HL-60 (cell line): ENCODE measurements around the gene AGO1.
"Not testable (repeated sequence)": the region's sequence is repeated elsewhere in the genome, so short reads cannot be mapped to it uniquely, and the experiment has no call there.

Experiments used
- DNase-seq, 2 experiments: peaks; one replicate each; pipeline ENCODE4 v3.0.0-alpha.2; 2010 to 2020; ENCODE audit warnings: low read depth in 1 of 2, low spot score in 1 of 2
- H3K27ac ChIP-seq: fragments of 250-450 bp; sonication (Bioruptor Pico); replicated peaks from 2 replicates; pipeline ENCODE4 v1.5.1; 2020; ENCODE audit warnings: mild to moderate bottlenecking, moderate library complexity
- H3K27me3 ChIP-seq: fragments of 250-450 bp; sonication (Bioruptor Pico); 2 replicates; pipeline ENCODE4 v1.5.1; 2021; ENCODE audit warnings: mild to moderate bottlenecking, moderate library complexity; ENCODE audit not compliant: insufficient read depth, poor library complexity, severe bottlenecking
- H3K4me3 ChIP-seq: replicated peaks from 2 replicates; pipeline ENCODE4 v1.5.1; 2011; ENCODE audit warnings: mild to moderate bottlenecking, control low read depth, low read length; ENCODE audit not compliant: insufficient read depth
- CTCF ChIP-seq: IDR thresholded peaks from one replicate; pipeline ENCODE4 v1.5.1; 2011; ENCODE audit warnings: low read length, control low read depth, inconsistent platforms; ENCODE audit not compliant: insufficient read depth
- GABPA ChIP-seq: IDR thresholded peaks from 2 replicates; pipeline ENCODE4 v1.6.1; 2012; ENCODE audit warnings: low read depth
- POLR2AphosphoS5 ChIP-seq: IDR thresholded peaks from 2 replicates; pipeline ENCODE4 v1.6.1; 2012; ENCODE audit warnings: low read depth
- REST ChIP-seq: IDR thresholded peaks from 2 replicates; pipeline ENCODE4 v1.6.1; 2012; ENCODE audit warnings: low read depth; ENCODE audit not compliant: insufficient replicate concordance
- SPI1 ChIP-seq: IDR thresholded peaks from 2 replicates; pipeline ENCODE4 v1.6.1; 2012; ENCODE audit warnings: low read depth, mild to moderate bottlenecking, borderline replicate concordance

AGO1 gene

DNA sequence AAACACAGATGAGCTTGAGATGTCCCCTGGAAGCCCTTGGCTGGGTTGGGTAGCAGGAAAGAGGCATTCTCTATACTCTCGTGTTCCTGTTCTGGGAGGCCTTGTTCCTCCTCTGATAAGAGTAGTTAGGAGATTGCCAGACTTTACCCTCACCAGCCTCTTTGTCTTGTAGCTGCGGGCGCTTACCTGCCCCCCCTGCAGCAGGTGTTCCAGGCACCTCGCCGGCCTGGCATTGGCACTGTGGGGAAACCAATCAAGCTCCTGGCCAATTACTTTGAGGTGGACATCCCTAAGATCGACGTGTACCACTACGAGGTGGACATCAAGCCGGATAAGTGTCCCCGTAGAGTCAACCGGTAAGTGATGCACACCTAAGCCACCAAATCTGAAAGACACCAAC, 5.2 kb downstream of the AGO1 start:
- TF ChIP-seq SPI1 (no peak), POLR2AphosphoS5 (no peak), REST (no peak), CTCF (no peak), GABPA (no peak)
- Histone ChIP-seq H3K27ac (no peak overlapping the region; the same call in 1 of the 2 replicates), H3K27me3 (no peaks in the 10 kb centered on the region)

DNA sequence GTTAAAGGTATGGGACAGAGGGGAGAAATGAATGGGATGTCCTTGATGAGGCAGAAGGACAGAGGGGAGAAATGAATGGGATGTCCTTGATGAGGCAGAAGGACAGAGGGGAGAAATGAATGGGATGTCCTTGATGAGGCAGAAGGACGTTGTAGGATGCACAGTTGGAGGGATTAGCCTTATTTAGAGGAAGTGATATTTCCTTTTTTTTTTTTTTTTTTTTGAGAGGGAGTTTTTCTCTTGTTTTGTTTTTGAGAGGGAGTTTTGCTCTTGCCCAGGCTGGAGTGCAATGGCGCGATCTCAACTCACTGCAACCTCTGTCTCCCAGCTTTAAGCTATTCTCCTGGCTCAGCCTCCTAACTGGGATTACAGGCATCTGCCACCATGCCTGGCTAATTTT, 6.0 kb downstream of the AGO1 start:
- H3K27ac ChIP-seq, DNase-seq, H3K27me3 ChIP-seq, H3K4me3 ChIP-seq: not testable (repeated sequence)
- TF ChIP-seq SPI1, result peak; percentile 67; the same call in 1 of the 2 replicates

More for the DNA sequence above, 5.2 kb downstream of the AGO1 start:
- no peak overlapping the region for H3K4me3 ChIP-seq
- peak in 1 of 2 experiments; percentile 12 for DNase-seq

GRCh38 chr1:35893051-35893879, 10.3 kb downstream of the AGO1 start:
- Histone ChIP-seq H3K4me3 (no peak overlapping the region), H3K27me3 (no peaks in the 10 kb centered on the region), H3K27ac (peak overlapping the region; percentile 56)
- no peak for DNase-seq
- TF ChIP-seq CTCF (no peak), REST (no peak), SPI1 (no peak), POLR2AphosphoS5 (no peak), GABPA (no peak)

GRCh38 chr1:35894183-35894582, 11.2 kb downstream of the AGO1 start:
- Histone ChIP-seq H3K27me3 (no peaks in the 10 kb centered on the region), H3K4me3 (no peak overlapping the region), H3K27ac (peak overlapping the region; percentile 56)
- DNase-seq, result peak; percentile 78 to 89
- TF ChIP-seq SPI1, result peak; percentile 43; the same call in 1 of the 2 replicates
- no peak for TF ChIP-seq REST
- no peak for TF ChIP-seq POLR2AphosphoS5
- no peak for TF ChIP-seq CTCF
- TF ChIP-seq GABPA, result no peak
